IPS-20b (cell line): ENCODE results near the gene FGD6.
"Not testable (repeated sequence)": the region's sequence is repeated elsewhere in the genome, so short reads cannot be mapped to it uniquely, and the experiment has no call there.

ENCODE experiments used
- H3K27ac ChIP-seq: one replicate; pipeline ENCODE4 v1.5.1; 2013; ENCODE audit warnings: low read length
- H3K27me3 ChIP-seq: 2 replicates; pipeline ENCODE4 v1.6.1; 2013; ENCODE audit warnings: mild to moderate bottlenecking, low read length, inconsistent platforms; ENCODE audit not compliant: insufficient read depth
- H3K36me3 ChIP-seq: 2 replicates; pipeline ENCODE4 v1.6.1; 2013; ENCODE audit warnings: low read depth, mild to moderate bottlenecking, inconsistent platforms, low read length, moderate library complexity; ENCODE audit not compliant: insufficient read depth
- H3K4me1 ChIP-seq: 2 replicates; pipeline ENCODE4 v1.6.1; 2013; ENCODE audit warnings: mild to moderate bottlenecking, control low read depth, inconsistent platforms, low read length, moderate library complexity; ENCODE audit not compliant: insufficient read depth
- H3K4me3 ChIP-seq: 2 replicates; pipeline ENCODE4 v1.5.1; 2013; ENCODE audit warnings: mild to moderate bottlenecking, low read length, inconsistent platforms
- H3K9ac ChIP-seq: 2 replicates; pipeline ENCODE4 v1.6.1; 2013; ENCODE audit warnings: low read depth, mild to moderate bottlenecking, inconsistent platforms, low read length, moderate library complexity
- H3K9me3 ChIP-seq: 2 replicates; pipeline ENCODE4 v1.6.1; 2013; ENCODE audit warnings: mild to moderate bottlenecking, low read depth, low read length, inconsistent platforms; ENCODE audit not compliant: insufficient read depth

The FGD6 gene

GRCh38 chr12:95118138-95118787 is 99.0 kb downstream of the FGD6 start:
- Histone ChIP-seq H3K27me3 (no peaks in the 10 kb centered on the region), H3K4me3 (no peak overlapping the region), H3K36me3 (peaks cover 6% of the 10 kb centered on the region; the same call in 1 of the 2 replicates), H3K9me3 (no peaks in the 10 kb centered on the region), H3K4me1 (peaks cover 19% of the 10 kb centered on the region; the same call in 1 of the 2 replicates), H3K9ac (no peak overlapping the region), H3K27ac (no peak overlapping the region)

- Histone ChIP-seq H3K9me3 (no peaks in the 10 kb centered on the region), H3K4me3 (no peak overlapping the region), H3K4me1 (peaks cover 19% of the 10 kb centered on the region; the same call in 1 of the 2 replicates), H3K36me3 (peaks cover 15% of the 10 kb centered on the region), H3K9ac (peak overlapping the region; percentile 5; the same call in 1 of the 2 replicates), H3K27me3 (no peaks in the 10 kb centered on the region), H3K27ac (no peak overlapping the region)
These were observed 100.1 kb downstream of the FGD6 start for GRCh38 chr12:95117178-95117599.

GRCh38 chr12:95116773-95117172 is 100.5 kb downstream of the FGD6 start:
- Histone ChIP-seq H3K27ac (peak overlapping the region; percentile 43), H3K4me3 (no peak overlapping the region), H3K9ac (peak overlapping the region; percentile 5; the same call in 1 of the 2 replicates), H3K36me3 (peaks cover 16% of the 10 kb centered on the region), H3K4me1 (peaks cover 19% of the 10 kb centered on the region; the same call in 1 of the 2 replicates), H3K27me3 (no peaks in the 10 kb centered on the region), H3K9me3 (no peaks in the 10 kb centered on the region)

- H3K9ac ChIP-seq = peak overlapping the region; percentile 5; the same call in 1 of the 2 replicates
- H3K27me3 ChIP-seq = no peaks in the 10 kb centered on the region
- H3K27ac ChIP-seq = peak overlapping the region; percentile 43
- H3K4me1 ChIP-seq = peaks cover 19% of the 10 kb centered on the region; the same call in 1 of the 2 replicates
- no peak overlapping the region for H3K4me3 ChIP-seq
- no peaks in the 10 kb centered on the region for H3K9me3 ChIP-seq
- peaks cover 20% of the 10 kb centered on the region for H3K36me3 ChIP-seq
These were observed 100.9 kb downstream of the FGD6 start for GRCh38 chr12:95116341-95116740.

GRCh38 chr12:95115641-95116040 is 101.6 kb downstream of the FGD6 start:
- peaks cover 19% of the 10 kb centered on the region; the same call in 1 of the 2 replicates for H3K4me1 ChIP-seq
- H3K9ac ChIP-seq = peak overlapping the region; percentile 5
- H3K27ac ChIP-seq = no peak overlapping the region
- H3K27me3 ChIP-seq = no peaks in the 10 kb centered on the region
- no peak overlapping the region for H3K4me3 ChIP-seq
- H3K36me3 ChIP-seq = peaks cover 27% of the 10 kb centered on the region
- H3K9me3 ChIP-seq = no peaks in the 10 kb centered on the region

- peak overlapping the region; percentile 16; the same call in 1 of the 2 replicates for H3K9ac ChIP-seq
- no peak overlapping the region for H3K4me3 ChIP-seq
- peaks cover 28% of the 10 kb centered on the region for H3K36me3 ChIP-seq
- no peaks in the 10 kb centered on the region for H3K27me3 ChIP-seq
- H3K4me1 ChIP-seq = peaks cover 19% of the 10 kb centered on the region; the same call in 1 of the 2 replicates
- H3K9me3 ChIP-seq = no peaks in the 10 kb centered on the region
- no peak overlapping the region for H3K27ac ChIP-seq
These were observed 102.4 kb downstream of the FGD6 start for GRCh38 chr12:95114766-95115405.

GRCh38 chr12:95107362-95107761 is 109.9 kb downstream of the FGD6 start:
- Histone ChIP-seq H3K27me3 (no peaks in the 10 kb centered on the region), H3K36me3 (peaks cover 83% of the 10 kb centered on the region), H3K4me1 (no peaks in the 10 kb centered on the region), H3K9ac (no peak overlapping the region), H3K4me3 (no peak overlapping the region), H3K27ac (no peak overlapping the region), H3K9me3 (no peaks in the 10 kb centered on the region)

GRCh38 chr12:95105540-95105939 is 111.7 kb downstream of the FGD6 start:
- H3K27me3 ChIP-seq = no peaks in the 10 kb centered on the region
- H3K9me3 ChIP-seq = no peaks in the 10 kb centered on the region
- no peak overlapping the region for H3K9ac ChIP-seq
- no peak overlapping the region for H3K27ac ChIP-seq
- H3K4me1 ChIP-seq = no peaks in the 10 kb centered on the region
- H3K36me3 ChIP-seq = peaks cover 74% of the 10 kb centered on the region
- no peak overlapping the region for H3K4me3 ChIP-seq

GRCh38 chr12:95104919-95105452 is 112.3 kb downstream of the FGD6 start:
- Histone ChIP-seq H3K4me3 (no peak overlapping the region), H3K27me3 (no peaks in the 10 kb centered on the region), H3K27ac (no peak overlapping the region), H3K9me3 (no peaks in the 10 kb centered on the region), H3K9ac (no peak overlapping the region), H3K36me3 (peaks cover 75% of the 10 kb centered on the region), H3K4me1 (no peaks in the 10 kb centered on the region)

GRCh38 chr12:95102916-95103671 is 114.2 kb downstream of the FGD6 start:
- Histone ChIP-seq H3K36me3 (peaks cover 71% of the 10 kb centered on the region), H3K27me3 (no peaks in the 10 kb centered on the region), H3K4me3 (no peak overlapping the region), H3K9ac (no peak overlapping the region), H3K27ac (no peak overlapping the region), H3K4me1 (no peaks in the 10 kb centered on the region), H3K9me3 (no peaks in the 10 kb centered on the region)

GRCh38 chr12:95101957-95102356 is 115.3 kb downstream of the FGD6 start:
- H3K4me3 ChIP-seq, H3K27me3 ChIP-seq, H3K4me1 ChIP-seq, H3K27ac ChIP-seq, H3K9me3 ChIP-seq, H3K9ac ChIP-seq: not testable (repeated sequence)
- H3K36me3 ChIP-seq = peaks cover 67% of the 10 kb centered on the region
